AG04450 (cell line): ENCODE data around the gene DST. TPM values are rescaled to one million over a fixed set of nuclear protein-coding genes. Genes with fewer than 3 reads are reported as not detected.

Source experiments
- CTCF ChIA-PET: fragments of 300-600, 350-600 bp; formaldehyde crosslinking; extraction: SDS; loops from one replicate; lab custom pipeline; 2022; ENCODE audit warnings: antibody characterized with exemption, inconsistent platforms; lab: Charles Lee
- POLR2A ChIA-PET: fragments of 350-600 bp; formaldehyde crosslinking; extraction: SDS; loops from one replicate; lab custom pipeline; 2021; ENCODE audit warnings: antibody characterized with exemption, inconsistent platforms; lab: Yijun Ruan, JAX
- DNase-seq: peaks from one replicate; pipeline ENCODE4 v3.0.0-alpha.2; 2011; ENCODE audit warnings: low read depth, low spot score
- H3K27ac ChIP-seq: one replicate; pipeline ENCODE4 v1.5.1; 2012; ENCODE audit warnings: low read depth, low read length, control low read depth
- H3K27me3 ChIP-seq: one replicate; pipeline ENCODE4 v1.6.0; 2012; ENCODE audit warnings: low read length; ENCODE audit not compliant: control insufficient read depth, insufficient read depth
- H3K4me3 ChIP-seq: 2 replicates; pipeline ENCODE4 v1.5.1; 2011; ENCODE audit warnings: mild to moderate bottlenecking, low read depth, low read length, control low read depth
- H3K9me3 ChIP-seq: 2 replicates; pipeline ENCODE4 v1.5.1; 2012; ENCODE audit warnings: low read length; ENCODE audit not compliant: control insufficient read depth, insufficient read depth
- CTCF ChIP-seq: IDR thresholded peaks from 2 replicates; pipeline ENCODE4 v1.5.1; 2011; ENCODE audit warnings: low read depth, low read length, control low read depth, inconsistent platforms
- polyA plus RNA-seq: library from polyadenylated mRNA; depleted of rRNA; stranded (reverse); fragments of >200 nt; gene quantifications from 2 replicates; pipeline ENCODE4 v1.2.3, GENCODE V29; 2011

The DST gene
- polyA plus RNA-seq, 1 experiment, result 163 TPM

DNA sequence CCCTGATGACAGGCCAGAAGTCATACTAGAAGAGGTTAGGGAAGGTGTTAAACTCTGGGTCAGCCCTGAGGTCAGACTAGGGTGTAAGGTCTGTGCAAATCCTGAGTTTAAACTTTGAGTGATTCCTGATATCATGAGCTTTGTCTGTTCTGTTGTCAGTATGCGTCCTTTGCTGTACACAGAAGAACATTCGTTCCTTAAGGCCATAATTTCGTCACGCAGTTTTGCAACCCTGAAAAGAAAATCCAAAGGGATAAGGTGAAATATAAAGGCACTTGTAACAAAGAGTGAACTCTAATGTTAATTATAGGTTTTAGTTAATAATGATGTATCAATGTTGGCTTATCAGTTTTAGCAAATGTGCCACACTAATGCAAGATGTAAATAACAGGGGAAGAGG is 2.3 kb downstream of the DST start:
- TF ChIP-seq CTCF, result no peak
- Histone ChIP-seq H3K27ac (no peak overlapping the region), H3K27me3 (no peaks in the 10 kb centered on the region), H3K9me3 (no peaks in the 10 kb centered on the region), H3K4me3 (no peak overlapping the region)
- ChIA-PET POLR2A (no interaction called here), CTCF (interaction anchor here (6.1 kb wide), 1 partner anchor 57 kb away, joined by 73 read pairs; no protein-coding TSS in a partner anchor)
- DNase-seq, result no peak

DNA sequence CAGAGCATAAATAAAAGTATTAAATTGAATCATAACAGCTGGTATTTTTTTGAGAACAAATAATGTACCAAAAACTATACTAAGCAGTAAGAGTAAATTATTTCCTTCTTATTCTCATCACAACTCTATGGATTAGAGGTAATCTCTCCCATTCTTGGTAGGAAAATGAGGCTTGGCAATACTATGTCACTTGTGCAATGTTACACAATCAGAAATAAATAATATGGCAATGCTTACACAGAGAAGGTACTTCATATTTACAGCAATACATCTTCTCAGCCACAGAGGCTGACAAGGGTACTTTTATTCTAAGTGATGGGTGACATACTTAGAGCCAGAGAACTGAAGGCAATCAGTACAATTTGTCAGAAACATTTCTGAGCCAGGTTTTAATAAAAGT is 3.9 kb downstream of the DST start:
- ChIA-PET CTCF (interaction anchor here (0.8 to 6.1 kb wide), 6 partner anchors 59 to 214 kb away, joined by 3 to 73 read pairs (median 5); no protein-coding TSS in a partner anchor), POLR2A (no interaction called here)
- Histone ChIP-seq H3K9me3 (no peaks in the 10 kb centered on the region), H3K4me3 (no peak overlapping the region), H3K27ac (no peak overlapping the region), H3K27me3 (no peaks in the 10 kb centered on the region)
- no peak for TF ChIP-seq CTCF
- DNase-seq, result no peak

DNA sequence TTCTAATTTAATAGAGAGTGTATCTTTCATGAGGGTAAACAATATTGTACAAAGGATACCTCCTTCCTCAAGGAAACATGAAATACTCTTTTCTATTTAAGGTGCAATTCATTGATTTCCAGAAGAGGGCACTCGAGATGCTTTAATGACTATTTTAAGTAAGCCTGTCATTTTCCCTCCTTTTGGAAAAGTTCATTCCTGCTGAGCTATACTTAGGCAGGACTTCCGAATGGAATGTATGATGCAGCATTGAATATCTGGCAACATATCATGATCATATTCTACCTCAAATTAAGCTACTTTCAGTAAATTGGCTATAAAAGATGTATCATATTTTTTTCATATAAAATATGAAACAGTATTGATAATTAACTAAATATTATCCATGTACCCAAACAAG is 5.0 kb downstream of the DST start:
- Histone ChIP-seq H3K9me3 (no peaks in the 10 kb centered on the region), H3K27me3 (no peaks in the 10 kb centered on the region), H3K4me3 (no peak overlapping the region), H3K27ac (no peak overlapping the region)
- peak; percentile 54 for DNase-seq
- POLR2A ChIA-PET, result no interaction called here
- peak; percentile 61 for TF ChIP-seq CTCF
- CTCF ChIA-PET, result interaction anchor here (0.6 to 6.1 kb wide), 48 partner anchors 9 to 680 kb away, joined by 3 to 73 read pairs (median 5); partner anchors contain the start of gene PRIM2

DNA sequence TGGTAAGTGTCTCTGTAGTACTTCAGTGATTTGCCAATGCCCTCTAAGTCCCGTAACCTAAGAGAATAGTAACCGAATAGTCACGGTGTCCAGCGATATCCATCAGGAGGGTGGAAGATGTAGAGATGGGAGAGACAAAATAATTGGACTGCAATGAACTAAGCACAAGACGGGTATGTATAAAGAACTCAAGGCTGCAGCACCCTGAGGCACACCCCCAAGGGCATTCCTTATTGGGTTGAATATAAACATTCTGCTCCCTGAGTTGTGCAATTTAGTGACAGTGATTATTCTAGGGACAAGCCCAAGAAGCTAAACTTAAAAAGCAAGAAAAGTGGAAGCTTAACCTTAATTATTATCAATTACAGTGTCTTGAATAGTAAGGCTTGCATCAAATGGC is 14.6 kb downstream of the DST start:
- Histone ChIP-seq H3K4me3 (no peak overlapping the region), H3K9me3 (no peaks in the 10 kb centered on the region), H3K27me3 (no peaks in the 10 kb centered on the region), H3K27ac (no peak overlapping the region)
- ChIA-PET POLR2A (no interaction called here), CTCF (interaction anchor here (1.1 kb wide), 1 partner anchor 34 kb away, joined by 3 read pairs; no protein-coding TSS in a partner anchor)
- no peak for DNase-seq
- no peak for TF ChIP-seq CTCF

GRCh38 chr6:56625356-56625755 is 17.3 kb downstream of the DST start:
- H3K9me3 ChIP-seq, result no peaks in the 10 kb centered on the region
- DNase-seq, result no peak
- ChIA-PET CTCF (interaction anchor here (1.1 to 2.6 kb wide), 5 partner anchors 12 to 277 kb away, joined by 3 to 15 read pairs (median 8); no protein-coding TSS in a partner anchor), POLR2A (no interaction called here)
- H3K27me3 ChIP-seq, result no peaks in the 10 kb centered on the region
- no peak overlapping the region for H3K27ac ChIP-seq
- no peak for TF ChIP-seq CTCF
- H3K4me3 ChIP-seq, result no peak overlapping the region
